ENCODE results near the gene TMPRSS4. TPM values are rescaled to one million over a fixed set of nuclear protein-coding genes. Genes with fewer than 3 reads are reported as not detected.
A peak's percentile ranks its signal among the peaks of the same experiment; 100 is the strongest.

TMPRSS4 gene
- total RNA-seq, 1 experiment from 2014 or later = not detected

GRCh38 chr11:118133816-118134215 lies 56.9 kb downstream of the TMPRSS4 start:
- H4K91ac ChIP-seq (ENCODE audit: insufficient read length, low read depth, low read length) = no peak overlapping the region
- Mint-ChIP-seq H3K27ac (peak overlapping the region in 2 of 3 experiments; percentile 48 to 59; a peak in 2 of 7 replicates), H3K4me1 (peaks cover 7 to 10% of the 10 kb centered on the region in 2 experiments), H3K4me3 (no peak overlapping the region), H3K27me3 (ENCODE audit: low read depth) (peaks cover 39% of the 10 kb centered on the region), H3K9me3 (no peaks in the 10 kb centered on the region), H3K36me3 (ENCODE audit: insufficient read depth in 1 of 3, low read depth in 3 of 3) (no peaks in the 10 kb centered on the region)
- no peak for TF ChIP-seq CTCF (conservative IDR thresholded peaks at IDR 0.05)
- no peaks in the 10 kb centered on the region for H3K27me3 ChIP-seq (ENCODE audit: insufficient read depth, low read length)
- H2BK120ac ChIP-seq (ENCODE audit: low read depth, low read length, poor library complexity, severe bottlenecking) = no peak overlapping the region
- H3K23me2 ChIP-seq (ENCODE audit: insufficient read length, low read depth, low read length, poor library complexity, severe bottlenecking) = no peaks in the 10 kb centered on the region
- no peak for DNase-seq
- H3K4ac ChIP-seq (ENCODE audit: low read depth, low read length) = no peak overlapping the region
- H3K79me2 ChIP-seq (ENCODE audit: insufficient read depth, low read length) = no peaks in the 10 kb centered on the region
- no peak overlapping the region for H3T11ph ChIP-seq (ENCODE audit: low read length)
- no peaks in the 10 kb centered on the region for H3K9me3 ChIP-seq (ENCODE audit: control insufficient read depth, low read depth, low read length)
- no peaks in the 10 kb centered on the region for H3K79me1 ChIP-seq (ENCODE audit: insufficient read depth, low read depth, low read length, poor library complexity, severe bottlenecking)
- H3K14ac ChIP-seq (ENCODE audit: insufficient read depth, low read length) = no peak overlapping the region
- H3K9ac ChIP-seq (ENCODE audit: extremely low read depth, insufficient read length, low read length) = no peak overlapping the region
- no peak overlapping the region for H3K27ac ChIP-seq (ENCODE audit: insufficient read length, low read depth, low read length)
- no peak overlapping the region for H2BK20ac ChIP-seq (ENCODE audit: low read depth, low read length, poor library complexity, severe bottlenecking)
- H4K20me1 ChIP-seq (ENCODE audit: control insufficient read depth, insufficient read depth, insufficient read length) = no peaks in the 10 kb centered on the region
- H3K4me2 ChIP-seq (ENCODE audit: insufficient read depth, insufficient read length, low read length) = no peak overlapping the region
- WGBS (ENCODE audit: extremely low coverage, insufficient read length, low lambda C conversion rate) = no CpG with 5 or more reads among the region's 10 CpGs
- H4K5ac ChIP-seq (ENCODE audit: insufficient read length, low read depth, low read length) = no peak overlapping the region
- H2AFZ ChIP-seq (ENCODE audit: low read length) = no peak overlapping the region
- H2BK5ac ChIP-seq (ENCODE audit: insufficient read length, low read length) = no peak overlapping the region
- H4K8ac ChIP-seq (replicated peaks; ENCODE audit: insufficient read length, low read depth, low read length) = no peak overlapping the region
- no peak overlapping the region for H2BK12ac ChIP-seq (ENCODE audit: insufficient read length, low read depth, low read length)
- no peak overlapping the region for H3K23ac ChIP-seq (ENCODE audit: insufficient read length, low read depth, low read length)
- no peak overlapping the region for H2BK15ac ChIP-seq (ENCODE audit: low read depth, low read length)
- no peaks in the 10 kb centered on the region for H3K4me1 ChIP-seq (ENCODE audit: insufficient read depth, low read length)
- no peak overlapping the region for H2AK5ac ChIP-seq (ENCODE audit: insufficient read length, low read length)
- no peak overlapping the region for H3K56ac ChIP-seq (ENCODE audit: insufficient read length, low read depth, low read length)
- H3K18ac ChIP-seq (ENCODE audit: insufficient read length, low read depth, low read length) = no peak overlapping the region
